Mammary epithelial cell (primary cell): ENCODE data around the gene CABP1.

Source experiments
- CTCF ChIP-seq, 2 donors: IDR thresholded peaks in 1 of 2; conservative IDR thresholded peaks in 1 of 2; 2 replicates each; pipeline ENCODE4 v1.5.1; 2011 to 2012; ENCODE audit warnings: inconsistent platforms in 2 of 2, low read length in 2 of 2, mild to moderate bottlenecking in 2 of 2, control low read depth in 1 of 2, low read depth in 1 of 2; ENCODE audit not compliant: insufficient read depth in 1 of 2; ENCODE audit errors: extremely low read depth in 1 of 2
- EZH2 ChIP-seq: IDR thresholded peaks from 2 replicates; pipeline ENCODE4 v1.6.1; 2012; ENCODE audit warnings: low read length, inconsistent platforms, borderline replicate concordance

- TF ChIP-seq EZH2 (no peak), CTCF (conservative IDR thresholded peaks at IDR 0.05 in 1 of 2, IDR thresholded peaks at IDR 0.05 in 1 of 2; ENCODE audit: extremely low read depth in 1 of 2, insufficient read depth in 1 of 2, low read depth in 1 of 2, low read length in 2 of 2) (no peak)
Measured at GRCh38 chr12:120668868-120669840, 28.7 kb downstream of the CABP1 start.
